Measurements from ENCODE around the gene AIFM1. TPM values are rescaled to one million over a fixed set of nuclear protein-coding genes. Genes with fewer than 3 reads are reported as not detected.

Gene AIFM1
- total and polyA plus RNA-seq, 4 donors: 33.1 to 79.0 (median 66.4) TPM

GRCh38 chrX:130190801-130191200 lies 25.2 kb upstream of the AIFM1 start:
- DNase-seq (ENCODE audit: low spot score): no peak
- H3K27me3 ChIP-seq (ENCODE audit: control insufficient read depth in 4 of 4, insufficient read depth in 4 of 4, low read length in 3 of 4): no peaks in the 10 kb centered on the region
- TF ChIP-seq YY1 (IDR thresholded peaks at IDR 0.05): no peak
- no peak for TF ChIP-seq CTCF (IDR thresholded peaks at IDR 0.05; ENCODE audit: low read depth, low read length, missing input control)
- no peak for TF ChIP-seq JUND (IDR thresholded peaks at IDR 0.05)
- TF ChIP-seq GABPA (IDR thresholded peaks at IDR 0.05 in 1 of 2, conservative IDR thresholded peaks at IDR 0.05 in 1 of 2): no peak
- no peak for TF ChIP-seq ATF3 (IDR thresholded peaks at IDR 0.05)
- TF ChIP-seq REST (IDR thresholded peaks at IDR 0.05): no peak
- no peak for TF ChIP-seq FOXA2 (IDR thresholded peaks at IDR 0.05)
- no peak for TF ChIP-seq MAX (IDR thresholded peaks at IDR 0.05)
- TF ChIP-seq HNF4G (IDR thresholded peaks at IDR 0.05): no peak
- TF ChIP-seq FOXA1 (IDR thresholded peaks at IDR 0.05): no peak
- no peak for TF ChIP-seq NR2F2 (IDR thresholded peaks at IDR 0.05)
- TF ChIP-seq EGR1 (IDR thresholded peaks at IDR 0.05; ENCODE audit: low read depth in 2 of 2): no peak
- TF ChIP-seq TAF1 (conservative IDR thresholded peaks at IDR 0.05): no peak
- TF ChIP-seq ZBTB33 (IDR thresholded peaks at IDR 0.05): no peak
- TF ChIP-seq SP1 (IDR thresholded peaks at IDR 0.05): no peak
- H3K9ac ChIP-seq (ENCODE audit: low read depth in 1 of 2, low read length in 2 of 2): no peak overlapping the region
- H3K4me1 ChIP-seq (ENCODE audit: control insufficient read depth in 4 of 4, insufficient read depth in 4 of 4, low read length in 3 of 4): no peaks in the 10 kb centered on the region
- no peak overlapping the region for H3K27ac ChIP-seq (ENCODE audit: low read depth in 1 of 2, low read length in 2 of 2)
- 86% methylated on average over 4 of the region's 4 CpGs for WGBS
- no peak overlapping the region for H3K4me3 ChIP-seq (ENCODE audit: low read depth in 1 of 3, low read length in 3 of 3)
- H3K9me3 ChIP-seq (ENCODE audit: control insufficient read depth in 4 of 4, low read length in 3 of 4): no peaks in the 10 kb centered on the region
- no peaks in the 10 kb centered on the region for H3K36me3 ChIP-seq (ENCODE audit: control insufficient read depth in 4 of 4, insufficient read depth in 3 of 4, low read depth in 1 of 4, low read length in 3 of 4)

- TF ChIP-seq NR2F2 (IDR thresholded peaks at IDR 0.05): peak; percentile 10
- TF ChIP-seq FOXA2 (IDR thresholded peaks at IDR 0.05): no peak
- no peak for TF ChIP-seq REST (IDR thresholded peaks at IDR 0.05)
- TF ChIP-seq EGR1 (IDR thresholded peaks at IDR 0.05; ENCODE audit: low read depth in 2 of 2): no peak
- TF ChIP-seq MAX (IDR thresholded peaks at IDR 0.05): no peak
- no peak overlapping the region for H3K4me3 ChIP-seq (ENCODE audit: low read depth in 1 of 3, low read length in 3 of 3)
- H3K9me3 ChIP-seq (ENCODE audit: control insufficient read depth in 4 of 4, low read length in 3 of 4): no peaks in the 10 kb centered on the region
- DNase-seq (ENCODE audit: low spot score): no peak
- H3K27me3 ChIP-seq (ENCODE audit: control insufficient read depth in 4 of 4, insufficient read depth in 4 of 4, low read length in 3 of 4): no peaks in the 10 kb centered on the region
- 82% methylated on average over 4 of the region's 4 CpGs for whole genome bisulfite sequencing
- no peak overlapping the region for H3K27ac ChIP-seq (ENCODE audit: low read depth in 1 of 2, low read length in 2 of 2)
- H3K36me3 ChIP-seq (ENCODE audit: control insufficient read depth in 4 of 4, insufficient read depth in 3 of 4, low read depth in 1 of 4, low read length in 3 of 4): no peaks in the 10 kb centered on the region
- H3K4me1 ChIP-seq (ENCODE audit: control insufficient read depth in 4 of 4, insufficient read depth in 4 of 4, low read length in 3 of 4): no peaks in the 10 kb centered on the region
- no peak overlapping the region for H3K9ac ChIP-seq (ENCODE audit: low read depth in 1 of 2, low read length in 2 of 2)
These were observed 21.0 kb upstream of the AIFM1 start for GRCh38 chrX:130186651-130187050.

Data from liver (tissue), 9 donors.